HCT116 (cell line): ENCODE measurements around the gene PRKAG3. TPM values are rescaled to one million over a fixed set of nuclear protein-coding genes. Genes with fewer than 3 reads are reported as not detected.

Experiments
- ATAC-seq: fragments of 200-7000 bp; cut with Tn5 transposase; 2 replicates; pipeline ENCODE4 v1.9.1; 2020; ENCODE audit warnings: mild to moderate bottlenecking, moderate library complexity
- BruUV-seq: library from RNA; stranded (reverse); fragments of 400-500 nt; replicated peaks from 2 replicates; lab custom pipeline; 2021; lab: Mats Ljungman, UMichigan
- CTCF ChIA-PET: fragments of 300-600 bp; sonication (Branson Sonifier 250); formaldehyde crosslinking; loops from one replicate; lab custom pipeline; 2021; ENCODE audit warnings: antibody characterized with exemption; lab: Charles Lee
- POLR2A ChIA-PET: fragments of 300-600, 350-600 bp; sonication (Branson Sonifier 250); formaldehyde crosslinking; loops from one replicate; lab custom pipeline; 2021; ENCODE audit warnings: antibody characterized with exemption; lab: Charles Lee
- RAD21 ChIA-PET, 2 experiments: fragments of 300-600 bp; sonication (Branson Sonifier 250); formaldehyde crosslinking; loops; one replicate each; lab custom pipeline; 2023; ENCODE audit warnings: low total read pairs in 2 of 2; ENCODE audit not compliant: uncharacterized antibody in 2 of 2, unreplicated experiment in 2 of 2, low non-redundant PET in 1 of 2; lab: Charles Lee
- DNase-seq: peaks from one replicate; pipeline ENCODE4 v3.0.0-alpha.2; 2010; ENCODE audit warnings: low read depth, low spot score
- H2AFZ ChIP-seq: fragments of 200-600 bp; shearing (Covaris generic), sonication (generic); 2 replicates; pipeline ENCODE4 v1.6.1; 2017; ENCODE audit warnings: low read depth, mixed run types, mixed read lengths, antibody characterized with exemption, low read length; ENCODE audit not compliant: poor library complexity, severe bottlenecking
- H3K27ac ChIP-seq: 2 replicates; pipeline ENCODE4 v1.5.1; 2012; ENCODE audit warnings: low read depth, low read length
- H3K27me3 ChIP-seq: fragments of 200-600 bp; sonication (generic); 2 replicates; pipeline ENCODE4 v1.6.1; 2016; ENCODE audit warnings: mixed run types, low read length, mixed read lengths; ENCODE audit not compliant: insufficient read depth
- H3K36me3 ChIP-seq, 2 experiments: fragments of 200-500 bp in 1 of 2; fragments of 200-600 bp in 1 of 2; sonication (Bioruptor generic) in 1 of 2; sonication (generic) in 1 of 2; 2 replicates each; pipeline versions ENCODE4 v1.5.1 to v1.6.1; 2014 to 2016; ENCODE audit warnings: low read length in 2 of 2, inconsistent platforms in 1 of 2, mixed read lengths in 1 of 2, mixed run types in 1 of 2; ENCODE audit not compliant: insufficient read depth in 2 of 2, control insufficient read depth in 1 of 2
- H3K4me1 ChIP-seq, 2 experiments: fragments of 200-600 bp in 1 of 2; sonication (generic) in 1 of 2; 2 replicates each; pipeline versions ENCODE4 v1.5.1 to v1.6.1; 2012 to 2017; ENCODE audit warnings: low read length in 2 of 2, inconsistent platforms in 1 of 2, mild to moderate bottlenecking in 1 of 2, mixed read lengths in 1 of 2, mixed run types in 1 of 2, moderate library complexity in 1 of 2; ENCODE audit not compliant: insufficient read depth in 2 of 2, control insufficient read depth in 1 of 2
- H3K4me2 ChIP-seq: fragments of 200-600 bp; sonication (generic); 2 replicates; pipeline ENCODE4 v1.6.1; 2017; ENCODE audit warnings: mixed run types, low read length, mixed read lengths
- H3K4me3 ChIP-seq, 2 experiments: fragments of 200-600 bp in 1 of 2; sonication (generic) in 1 of 2; replicated peaks in 1 of 2; 2 replicates each; pipeline ENCODE4 v1.5.1; 2011 to 2016; ENCODE audit warnings: low read length in 2 of 2, control low read depth in 1 of 2, low read depth in 1 of 2, mild to moderate bottlenecking in 1 of 2, mixed read lengths in 1 of 2, mixed run types in 1 of 2
- H3K79me2 ChIP-seq: fragments of 200-600 bp; sonication (generic); 2 replicates; pipeline ENCODE4 v1.6.1; 2017; ENCODE audit warnings: mild to moderate bottlenecking, mixed run types, low read length, moderate library complexity, mixed read lengths; ENCODE audit not compliant: insufficient read depth
- H3K9ac ChIP-seq: fragments of 200-600 bp; sonication (generic); 2 replicates; pipeline ENCODE4 v1.6.1; 2016; ENCODE audit warnings: low read length, mixed read lengths
- H3K9me2 ChIP-seq: fragments of 200-600 bp; sonication (generic), shearing (Covaris generic); 2 replicates; pipeline ENCODE4 v1.6.1; 2017; ENCODE audit warnings: mixed run types, mild to moderate bottlenecking, moderate library complexity; ENCODE audit not compliant: insufficient read depth
- H3K9me3 ChIP-seq, 2 experiments: fragments of 200-500 bp in 1 of 2; fragments of 200-600 bp in 1 of 2; sonication (Bioruptor generic) in 1 of 2; sonication (generic) in 1 of 2; 2 replicates each; pipeline ENCODE4 v1.6.1; 2014 to 2017; ENCODE audit warnings: low read length in 2 of 2, mixed read lengths in 2 of 2, inconsistent platforms in 1 of 2, low read depth in 1 of 2, mild to moderate bottlenecking in 1 of 2, mixed run types in 1 of 2, moderate library complexity in 1 of 2; ENCODE audit not compliant: control insufficient read depth in 1 of 2, insufficient read depth in 1 of 2
- H4K20me1 ChIP-seq: fragments of 200-600 bp; sonication (generic), shearing (Covaris generic); 2 replicates; pipeline ENCODE4 v1.6.1; 2017; ENCODE audit warnings: mixed run types, mild to moderate bottlenecking, moderate library complexity; ENCODE audit not compliant: insufficient read depth
- EZH2phosphoT487 ChIP-seq: fragments of 200-600 bp; IDR thresholded peaks from 2 replicates; pipeline ENCODE4 v1.6.1; 2018; ENCODE audit warnings: antibody characterized with exemption, borderline replicate concordance
- JUND ChIP-seq: IDR thresholded peaks from 2 replicates; pipeline ENCODE4 v1.6.1; 2012
- TCF7L2 ChIP-seq: IDR thresholded peaks from 2 replicates; pipeline ENCODE4 v1.7.0; 2011; ENCODE audit warnings: borderline replicate concordance, inconsistent platforms; ENCODE audit not compliant: insufficient read depth, insufficient read length; ENCODE audit errors: extremely low read depth
- intact Hi-C: fragments of 100-400 bp; cut with micrococcal nuclease; formaldehyde crosslinking; loops from 2 replicates; pipeline ENCODE4 v1.10.0; 2022
- total RNA-seq: library from RNA; stranded (reverse); gene quantifications from one replicate; pipeline ENCODE4 v1.2.1, GENCODE V29; 2021; ENCODE audit not compliant: unreplicated experiment
- TF ChIP-seq, protein P1 (sequence below): IDR thresholded peaks from 2 replicates; pipeline ENCODE4 v1.6.1; 2012; ENCODE audit warnings: low read depth
- TF ChIP-seq, protein P2 (sequence below), 3 experiments: fragments of 200-600 bp in 1 of 3; sonication (generic) in 1 of 3; IDR thresholded peaks in 2 of 3; conservative IDR thresholded peaks in 1 of 3; 2 replicates each; pipeline ENCODE4 v1.5.1; 2012 to 2017; ENCODE audit warnings: low read depth in 2 of 3, low read length in 2 of 3, antibody characterized with exemption in 1 of 3, borderline replicate concordance in 1 of 3, control low read depth in 1 of 3, mild to moderate bottlenecking in 1 of 3, mixed read lengths in 1 of 3, mixed run types in 1 of 3, moderate library complexity in 1 of 3; ENCODE audit not compliant: insufficient read depth in 1 of 3

The PRKAG3 gene
- total RNA-seq, 1 experiment from 2014 or later = not detected

DNA sequence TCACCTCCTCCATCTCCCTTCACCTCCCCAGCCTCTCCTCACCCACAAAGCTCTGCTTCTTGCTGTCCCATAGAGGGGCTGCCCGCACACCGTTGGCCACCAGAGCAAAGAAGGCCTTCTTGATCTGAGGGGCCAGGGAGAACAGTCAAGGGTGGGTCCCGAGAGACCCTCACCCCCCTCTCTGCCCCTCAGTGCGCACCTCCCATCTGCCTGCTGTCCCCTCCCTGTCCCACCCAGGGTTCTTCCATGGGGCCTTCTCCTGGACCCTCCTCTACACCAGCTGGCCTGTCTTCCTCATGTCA, 3.2 kb downstream of the PRKAG3 start (continued):
- TF ChIP-seq, protein P1, sequence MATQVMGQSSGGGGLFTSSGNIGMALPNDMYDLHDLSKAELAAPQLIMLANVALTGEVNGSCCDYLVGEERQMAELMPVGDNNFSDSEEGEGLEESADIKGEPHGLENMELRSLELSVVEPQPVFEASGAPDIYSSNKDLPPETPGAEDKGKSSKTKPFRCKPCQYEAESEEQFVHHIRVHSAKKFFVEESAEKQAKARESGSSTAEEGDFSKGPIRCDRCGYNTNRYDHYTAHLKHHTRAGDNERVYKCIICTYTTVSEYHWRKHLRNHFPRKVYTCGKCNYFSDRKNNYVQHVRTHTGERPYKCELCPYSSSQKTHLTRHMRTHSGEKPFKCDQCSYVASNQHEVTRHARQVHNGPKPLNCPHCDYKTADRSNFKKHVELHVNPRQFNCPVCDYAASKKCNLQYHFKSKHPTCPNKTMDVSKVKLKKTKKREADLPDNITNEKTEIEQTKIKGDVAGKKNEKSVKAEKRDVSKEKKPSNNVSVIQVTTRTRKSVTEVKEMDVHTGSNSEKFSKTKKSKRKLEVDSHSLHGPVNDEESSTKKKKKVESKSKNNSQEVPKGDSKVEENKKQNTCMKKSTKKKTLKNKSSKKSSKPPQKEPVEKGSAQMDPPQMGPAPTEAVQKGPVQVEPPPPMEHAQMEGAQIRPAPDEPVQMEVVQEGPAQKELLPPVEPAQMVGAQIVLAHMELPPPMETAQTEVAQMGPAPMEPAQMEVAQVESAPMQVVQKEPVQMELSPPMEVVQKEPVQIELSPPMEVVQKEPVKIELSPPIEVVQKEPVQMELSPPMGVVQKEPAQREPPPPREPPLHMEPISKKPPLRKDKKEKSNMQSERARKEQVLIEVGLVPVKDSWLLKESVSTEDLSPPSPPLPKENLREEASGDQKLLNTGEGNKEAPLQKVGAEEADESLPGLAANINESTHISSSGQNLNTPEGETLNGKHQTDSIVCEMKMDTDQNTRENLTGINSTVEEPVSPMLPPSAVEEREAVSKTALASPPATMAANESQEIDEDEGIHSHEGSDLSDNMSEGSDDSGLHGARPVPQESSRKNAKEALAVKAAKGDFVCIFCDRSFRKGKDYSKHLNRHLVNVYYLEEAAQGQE = no peak

DNA sequence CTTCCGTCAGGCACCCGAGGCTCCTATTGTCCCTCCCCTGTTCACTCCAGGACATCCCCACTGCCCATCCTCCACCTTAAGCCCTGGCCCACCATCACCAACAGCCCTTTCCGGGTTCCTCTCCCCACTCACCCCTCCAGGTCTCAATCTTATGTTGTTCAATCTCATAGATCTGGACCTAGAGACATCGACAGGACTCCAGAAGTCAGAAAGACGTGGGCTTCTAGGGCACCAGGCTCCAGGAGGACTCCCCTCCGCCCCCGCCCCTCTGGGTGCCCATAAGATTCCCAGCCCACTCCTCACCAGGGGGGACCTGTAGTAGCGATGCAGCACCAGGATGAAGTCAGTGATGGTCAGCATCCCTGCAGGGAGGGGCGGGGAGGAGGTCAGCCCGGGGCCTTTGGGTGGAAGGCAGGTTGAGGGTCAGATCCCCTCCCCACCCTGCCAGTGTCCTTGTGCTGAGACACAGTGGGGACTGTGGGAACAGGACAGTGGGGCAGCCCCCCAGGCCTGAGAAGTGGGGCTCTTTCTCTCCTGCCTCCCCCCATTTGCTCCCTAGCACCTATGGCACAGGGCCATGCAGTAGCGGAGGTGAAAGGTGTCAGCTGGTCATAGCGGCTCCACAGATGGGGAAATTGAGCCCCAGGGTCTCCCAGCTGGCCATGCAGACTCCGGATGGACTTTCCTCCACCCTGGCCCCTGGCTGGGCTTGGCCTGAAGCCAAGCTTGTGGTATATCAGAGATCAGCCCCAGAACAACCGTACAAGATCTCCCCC, 3.7 kb downstream of the PRKAG3 start:
- BruUV-seq = no TSS peak
- Histone ChIP-seq H3K4me2 (no peak overlapping the region), H3K9me3 (no peaks in the 10 kb centered on the region), H4K20me1 (no peaks in the 10 kb centered on the region), H3K27me3 (no peaks in the 10 kb centered on the region), H3K36me3 (no peaks in the 10 kb centered on the region), H3K79me2 (no peaks in the 10 kb centered on the region), H3K4me3 (no peak overlapping the region), H2AFZ (no peak overlapping the region), H3K9me2 (no peaks in the 10 kb centered on the region), H3K9ac (no peak overlapping the region), H3K4me1 (peaks cover 9 to 14% of the 10 kb centered on the region in 2 experiments), H3K27ac (no peak overlapping the region)
- DNase-seq (no peak), ATAC-seq (no peak)
- ChIA-PET POLR2A (no interaction called here), RAD21 (no interaction called here), CTCF (no interaction called here)
- intact Hi-C loops = no loop called here
- TF ChIP-seq EZH2phosphoT487 (no peak), TCF7L2 (no peak), JUND (no peak)
- TF ChIP-seq, protein P2, sequence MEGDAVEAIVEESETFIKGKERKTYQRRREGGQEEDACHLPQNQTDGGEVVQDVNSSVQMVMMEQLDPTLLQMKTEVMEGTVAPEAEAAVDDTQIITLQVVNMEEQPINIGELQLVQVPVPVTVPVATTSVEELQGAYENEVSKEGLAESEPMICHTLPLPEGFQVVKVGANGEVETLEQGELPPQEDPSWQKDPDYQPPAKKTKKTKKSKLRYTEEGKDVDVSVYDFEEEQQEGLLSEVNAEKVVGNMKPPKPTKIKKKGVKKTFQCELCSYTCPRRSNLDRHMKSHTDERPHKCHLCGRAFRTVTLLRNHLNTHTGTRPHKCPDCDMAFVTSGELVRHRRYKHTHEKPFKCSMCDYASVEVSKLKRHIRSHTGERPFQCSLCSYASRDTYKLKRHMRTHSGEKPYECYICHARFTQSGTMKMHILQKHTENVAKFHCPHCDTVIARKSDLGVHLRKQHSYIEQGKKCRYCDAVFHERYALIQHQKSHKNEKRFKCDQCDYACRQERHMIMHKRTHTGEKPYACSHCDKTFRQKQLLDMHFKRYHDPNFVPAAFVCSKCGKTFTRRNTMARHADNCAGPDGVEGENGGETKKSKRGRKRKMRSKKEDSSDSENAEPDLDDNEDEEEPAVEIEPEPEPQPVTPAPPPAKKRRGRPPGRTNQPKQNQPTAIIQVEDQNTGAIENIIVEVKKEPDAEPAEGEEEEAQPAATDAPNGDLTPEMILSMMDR (IDR thresholded peaks at IDR 0.05 in 2 of 3, conservative IDR thresholded peaks at IDR 0.05 in 1 of 3; ENCODE audit: borderline replicate concordance in 1 of 3, insufficient read depth in 1 of 3, low read depth in 2 of 3, low read length in 2 of 3) = no peak
